Ovary (tissue), 9 donors: Measurements from ENCODE around the gene CARMIL1. TPM values are rescaled to one million over a fixed set of nuclear protein-coding genes. Genes with fewer than 3 reads are reported as not detected.

Source experiments
- DNase-seq, 5 donors: peaks; one replicate each; pipeline ENCODE4 v3.0.0-alpha.2; 2019 to 2020
- H3K27ac ChIP-seq, 2 donors: fragments of 200-600 bp; one replicate each; pipeline versions ENCODE4 v1.5.1 to v1.8.0; 2019 to 2022
- H3K27me3 ChIP-seq: fragments of 200-600 bp; one replicate; pipeline ENCODE4 v1.8.0; 2022
- H3K36me3 ChIP-seq: fragments of 200-600 bp; sonication (generic); one replicate; pipeline ENCODE4 v1.5.1; 2019
- H3K4me1 ChIP-seq: one replicate; pipeline ENCODE4 v1.8.1; 2013; ENCODE audit warnings: mild to moderate bottlenecking, moderate library complexity; ENCODE audit not compliant: insufficient read depth
- H3K4me3 ChIP-seq: fragments of 200-600 bp; sonication (generic); one replicate; pipeline ENCODE4 v1.5.1; 2017
- H3K9me3 ChIP-seq, 2 donors: fragments of 200-600 bp in 1 of 2; sonication (generic) in 1 of 2; one replicate each; pipeline versions ENCODE4 v1.5.1 to v1.8.1; 2013 to 2019; ENCODE audit warnings: mild to moderate bottlenecking in 1 of 2, moderate library complexity in 1 of 2
- CTCF ChIP-seq, 3 donors: fragments of 450-650 bp in 2 of 3; fragments of 200-600 bp in 1 of 3; IDR thresholded peaks; one replicate each; pipeline versions ENCODE4 v1.5.1 to v1.8.0; 2016 to 2022; ENCODE audit warnings: antibody characterized with exemption in 3 of 3, mild to moderate bottlenecking in 1 of 3
- EP300 ChIP-seq: sonication (generic); formaldehyde crosslinking; IDR thresholded peaks from one replicate; pipeline ENCODE4 v1.6.1; 2017; ENCODE audit warnings: antibody characterized with exemption
- POLR2A ChIP-seq: fragments of 450-650 bp; IDR thresholded peaks from one replicate; pipeline ENCODE4 v1.6.1; 2017; ENCODE audit warnings: antibody characterized with exemption, mild to moderate bottlenecking, moderate library complexity
- WGBS, 3 donors: extraction: QIAGEN DNeasy Blood & Tissue Kit in 1 of 3; methylation state at CpG; one replicate each; pipeline versions ENCODE4 v1.1.5 to v1.1.7; 2013 to 2017; 5-methylcytosine and 5-hydroxymethylcytosine counted together
- intact Hi-C, 4 donors: fragments of 100-400 bp; cut with DNase I; formaldehyde crosslinking; loops; one replicate each; pipeline versions ENCODE4 v1.11.0 to v1.15.1; 2022 to 2023
- polyA plus RNA-seq, 2 donors: library from polyadenylated mRNA; stranded (reverse); fragments of 200-250 nt in 1 of 2; fragments of 350-450 nt in 1 of 2; fragmentation: Illumina TruSeq in 1 of 2; extraction: RNeasy Lipid Tissue Mini Kit (QIAGEN cat#74804) in 1 of 2; gene quantifications; one replicate each; pipeline ENCODE4 v1.2.3, GENCODE V29; 2013 to 2014
- total RNA-seq, 7 donors: library from RNA; depleted of rRNA in 2 of 7; stranded (reverse); fragments of >200 nt in 2 of 7; fragmentation: NEBNext Ultra II Directional in 3 of 7; extraction: Animal tissue kit (Norgen Biotek cat#: 25700) in 3 of 7; gene quantifications; one replicate each; pipeline versions ENCODE4 v1.1.0 to v1.2.4, GENCODE V29; 2016 to 2023
- donor health status: DM: no; HTN: no; CAD: no; lungs with moderate emphysema.
- donor health status: DM: no; HTN: no; CAD: no.
- donor health status: Bipolar disorder and iron deficiency.
- donor health status: DM: yes; HTN: yes; CAD: no.
- donor health status: DM: no; HTN: no; CAD: no.
- donor health status: DM: yes; HTN: yes; CAD: no.

CARMIL1 gene
- total and polyA plus RNA-seq, 9 donors: 6.4 to 25.6 (median 16.8) TPM

GRCh38 chr6:25477006-25477590, 197.9 kb downstream of the CARMIL1 start:
- TF ChIP-seq EP300 (no peak), POLR2A (no peak)
- no peaks in the 10 kb centered on the region for H3K27me3 ChIP-seq
- no peak overlapping the region for H3K4me3 ChIP-seq
- peaks cover 5% of the 10 kb centered on the region for H3K4me1 ChIP-seq
- H3K9me3 ChIP-seq: no peaks in the 10 kb centered on the region
- DNase-seq: no peak
- intact Hi-C loops: no loop called here
- no peak overlapping the region for H3K27ac ChIP-seq
- 34 to 66% (median 37%) methylated on average over 4 of the region's 4 CpGs for WGBS, 3 donors
- H3K36me3 ChIP-seq: no peaks in the 10 kb centered on the region

GRCh38 chr6:25478973-25479372, 199.8 kb downstream of the CARMIL1 start:
- Histone ChIP-seq H3K9me3 (no peaks in the 10 kb centered on the region), H3K27ac (no peak overlapping the region), H3K36me3 (no peaks in the 10 kb centered on the region), H3K4me1 (peaks cover 2% of the 10 kb centered on the region), H3K4me3 (no peak overlapping the region), H3K27me3 (no peaks in the 10 kb centered on the region)
- no peak for DNase-seq
- 39 to 54% (median 46%) methylated on average over 1 of the region's 1 CpG for WGBS, 3 donors
- TF ChIP-seq CTCF (IDR thresholded peaks at IDR 0.05) (no peak), EP300 (no peak), POLR2A (no peak)
- intact Hi-C loops: no loop called here

- WGBS, 3 donors: 73 to 95% (median 90%) methylated on average over 1 of the region's 1 CpG
- TF ChIP-seq POLR2A (no peak), EP300 (no peak), CTCF (IDR thresholded peaks at IDR 0.05) (no peak)
These were observed 202.1 kb downstream of the CARMIL1 start for GRCh38 chr6:25481267-25481666.

GRCh38 chr6:25482996-25483395, 203.8 kb downstream of the CARMIL1 start:
- Histone ChIP-seq H3K27me3 (no peaks in the 10 kb centered on the region), H3K36me3 (no peaks in the 10 kb centered on the region), H3K4me3 (no peak overlapping the region), H3K9me3 (no peaks in the 10 kb centered on the region), H3K27ac (no peak overlapping the region), H3K4me1 (no peaks in the 10 kb centered on the region)
- no peak for TF ChIP-seq CTCF (IDR thresholded peaks at IDR 0.05)
- no peak for TF ChIP-seq POLR2A
- no peak for TF ChIP-seq EP300
- DNase-seq: no peak
- intact Hi-C loops: no loop called here
- WGBS, 3 donors: 65 to 97% (median 90%) methylated on average over 1 of the region's 1 CpG

More at GRCh38 chr6:25481267-25481666, 202.1 kb downstream of the CARMIL1 start:
- Histone ChIP-seq H3K36me3 (no peaks in the 10 kb centered on the region), H3K27ac (no peak overlapping the region), H3K4me3 (no peak overlapping the region), H3K27me3 (no peaks in the 10 kb centered on the region), H3K4me1 (no peaks in the 10 kb centered on the region), H3K9me3 (no peaks in the 10 kb centered on the region)
- intact Hi-C loops: no loop called here
- DNase-seq: no peak

- WGBS, 3 donors: 94 to 97% (median 96%) methylated on average over 5 of the region's 5 CpGs
- H3K27me3 ChIP-seq: no peaks in the 10 kb centered on the region
- H3K4me3 ChIP-seq: no peak overlapping the region
- intact Hi-C loops: no loop called here
- no peak overlapping the region for H3K27ac ChIP-seq
- H3K4me1 ChIP-seq: no peaks in the 10 kb centered on the region
- TF ChIP-seq CTCF (IDR thresholded peaks at IDR 0.05) (no peak), EP300 (no peak), POLR2A (no peak)
- no peaks in the 10 kb centered on the region for H3K36me3 ChIP-seq
- H3K9me3 ChIP-seq: no peaks in the 10 kb centered on the region
- no peak for DNase-seq
These were observed 204.8 kb downstream of the CARMIL1 start for GRCh38 chr6:25483943-25484342.
